Measurements from ENCODE around the gene SENP3. TPM values are rescaled to one million over a fixed set of nuclear protein-coding genes. Genes with fewer than 3 reads are reported as not detected.

Gene SENP3
- total and polyA plus RNA-seq, 5 donors from 2014 or later, result 10.1 to 30.7 (median 12.3) TPM

GRCh38 chr17:7530023-7530900, 31.5 kb upstream of the SENP3 start:
- ATAC-seq (ENCODE audit: low read depth in 2 of 2), result no peak
- peaks cover 5% of the 10 kb centered on the region for H3K27me3 Mint-ChIP-seq

GRCh38 chr17:7538050-7538449, 23.7 kb upstream of the SENP3 start:
- H3K9me3 ChIP-seq (ENCODE audit: control insufficient read depth in 2 of 2, low read length in 2 of 2), result peaks cover 0 to 6% of the 10 kb centered on the region in 2 experiments
- no peaks in the 10 kb centered on the region for H3K36me3 ChIP-seq (ENCODE audit: control insufficient read depth, insufficient read depth, low read length)
- no peak overlapping the region for H3K4me3 ChIP-seq (ENCODE audit: low read depth, low read length)
- Mint-ChIP-seq H3K36me3 (peaks cover 4% of the 10 kb centered on the region), H3K27me3 (peaks cover 3% of the 10 kb centered on the region), H3K9me3 (no peaks in the 10 kb centered on the region), H3K4me3 (no peak overlapping the region), H3K4me1 (no peaks in the 10 kb centered on the region), H3K27ac (no peak overlapping the region)
- ATAC-seq (ENCODE audit: low read depth in 2 of 2), result no peak
- no peaks in the 10 kb centered on the region for H3K27me3 ChIP-seq (ENCODE audit: control insufficient read depth, insufficient read depth, low read length)
- no peak for DNase-seq
- no peaks in the 10 kb centered on the region for H3K4me1 ChIP-seq (ENCODE audit: control insufficient read depth, insufficient read depth, low read length, poor library complexity, severe bottlenecking)
- H3K27ac ChIP-seq (ENCODE audit: insufficient read depth, low read length, poor library complexity, severe bottlenecking), result no peak overlapping the region

More at GRCh38 chr17:7530023-7530900, 31.5 kb upstream of the SENP3 start:
- Mint-ChIP-seq H3K36me3 (no peaks in the 10 kb centered on the region), H3K4me1 (no peaks in the 10 kb centered on the region), H3K4me3 (no peak overlapping the region), H3K9me3 (peaks cover 0 to 14% (median 1%) of the 10 kb centered on the region in 7 donors), H3K27ac (no peak overlapping the region)
- no peak overlapping the region for H3K4me3 ChIP-seq (ENCODE audit: low read depth, low read length)
- H3K4me1 ChIP-seq (ENCODE audit: control insufficient read depth, insufficient read depth, low read length, poor library complexity, severe bottlenecking), result no peaks in the 10 kb centered on the region
- H3K36me3 ChIP-seq (ENCODE audit: control insufficient read depth, insufficient read depth, low read length), result no peaks in the 10 kb centered on the region
- no peaks in the 10 kb centered on the region for H3K27me3 ChIP-seq (ENCODE audit: control insufficient read depth, insufficient read depth, low read length)
- no peak for DNase-seq
- peaks cover 0 to 8% of the 10 kb centered on the region in 2 experiments for H3K9me3 ChIP-seq (ENCODE audit: control insufficient read depth in 2 of 2, low read length in 2 of 2)
- no peak overlapping the region for H3K27ac ChIP-seq (ENCODE audit: insufficient read depth, low read length, poor library complexity, severe bottlenecking)

- Histone ChIP-seq H3K4me1 (ENCODE audit: control insufficient read depth, insufficient read depth, low read length, poor library complexity, severe bottlenecking) (no peaks in the 10 kb centered on the region), H3K27ac (ENCODE audit: insufficient read depth, low read length, poor library complexity, severe bottlenecking) (no peak overlapping the region), H3K9me3 (ENCODE audit: control insufficient read depth in 2 of 2, low read length in 2 of 2) (peaks cover 0 to 6% of the 10 kb centered on the region in 2 experiments), H3K4me3 (ENCODE audit: low read depth, low read length) (no peak overlapping the region), H3K36me3 (ENCODE audit: control insufficient read depth, insufficient read depth, low read length) (no peaks in the 10 kb centered on the region), H3K27me3 (ENCODE audit: control insufficient read depth, insufficient read depth, low read length) (no peaks in the 10 kb centered on the region)
- DNase-seq (no peak), ATAC-seq (ENCODE audit: low read depth in 2 of 2) (no peak)
- no peaks in the 10 kb centered on the region for H3K9me3 Mint-ChIP-seq
- no peak overlapping the region for H3K4me3 Mint-ChIP-seq
- peaks cover 10% of the 10 kb centered on the region for H3K27me3 Mint-ChIP-seq
- H3K27ac Mint-ChIP-seq, result no peak overlapping the region
- H3K4me1 Mint-ChIP-seq, result peaks cover 0 to 5% (median 0%) of the 10 kb centered on the region in 4 donors
- peaks cover 4% of the 10 kb centered on the region for H3K36me3 Mint-ChIP-seq
Measured at GRCh38 chr17:7538891-7539545, 22.7 kb upstream of the SENP3 start.

GRCh38 chr17:7541074-7541621, 20.6 kb upstream of the SENP3 start:
- Histone ChIP-seq H3K4me1 (ENCODE audit: control insufficient read depth, insufficient read depth, low read length, poor library complexity, severe bottlenecking) (no peaks in the 10 kb centered on the region), H3K27ac (ENCODE audit: insufficient read depth, low read length, poor library complexity, severe bottlenecking) (no peak overlapping the region), H3K4me3 (ENCODE audit: low read depth, low read length) (no peak overlapping the region), H3K36me3 (ENCODE audit: control insufficient read depth, insufficient read depth, low read length) (no peaks in the 10 kb centered on the region), H3K9me3 (ENCODE audit: control insufficient read depth in 2 of 2, low read length in 2 of 2) (peaks cover 0 to 6% of the 10 kb centered on the region in 2 experiments), H3K27me3 (ENCODE audit: control insufficient read depth, insufficient read depth, low read length) (no peaks in the 10 kb centered on the region)
- Mint-ChIP-seq H3K27me3 (peaks cover 10% of the 10 kb centered on the region), H3K36me3 (peaks cover 4% of the 10 kb centered on the region), H3K27ac (no peak overlapping the region), H3K9me3 (no peaks in the 10 kb centered on the region), H3K4me3 (no peak overlapping the region), H3K4me1 (peaks cover 0 to 5% (median 0%) of the 10 kb centered on the region in 4 donors)
- ATAC-seq (ENCODE audit: low read depth in 2 of 2) (no peak), DNase-seq (no peak)

GRCh38 chr17:7544911-7545310, 16.8 kb upstream of the SENP3 start:
- no peaks in the 10 kb centered on the region for H3K36me3 ChIP-seq (ENCODE audit: control insufficient read depth, insufficient read depth, low read length)
- no peak overlapping the region for H3K4me3 Mint-ChIP-seq
- H3K4me3 ChIP-seq (ENCODE audit: low read depth, low read length), result no peak overlapping the region
- no peak for ATAC-seq (ENCODE audit: low read depth in 2 of 2)
- H3K9me3 ChIP-seq (ENCODE audit: control insufficient read depth in 2 of 2, low read length in 2 of 2), result no peaks in the 10 kb centered on the region
- H3K27ac ChIP-seq (ENCODE audit: insufficient read depth, low read length, poor library complexity, severe bottlenecking), result no peak overlapping the region
- no peaks in the 10 kb centered on the region for H3K9me3 Mint-ChIP-seq
- DNase-seq, result no peak
- peaks cover 14% of the 10 kb centered on the region for H3K4me1 ChIP-seq (ENCODE audit: control insufficient read depth, insufficient read depth, low read length, poor library complexity, severe bottlenecking)
- peaks cover 0 to 23% (median 16%) of the 10 kb centered on the region in 4 donors for H3K4me1 Mint-ChIP-seq
- peaks cover 10% of the 10 kb centered on the region for H3K27me3 Mint-ChIP-seq
- no peak overlapping the region for H3K27ac Mint-ChIP-seq
- H3K27me3 ChIP-seq (ENCODE audit: control insufficient read depth, insufficient read depth, low read length), result no peaks in the 10 kb centered on the region
- H3K36me3 Mint-ChIP-seq, result peaks cover 4% of the 10 kb centered on the region

GRCh38 chr17:7548585-7549400, 12.9 kb upstream of the SENP3 start, which contains the start of gene TNFSF12:
Gene TNFSF12 (plus strand): TSS chr17:7549058. CDS start chr17:7549154, 96 bp downstream.
- Mint-ChIP-seq H3K36me3 (peaks cover 13% of the 10 kb centered on the region), H3K4me1 (peaks cover 5 to 60% (median 45%) of the 10 kb centered on the region in 4 donors), H3K9me3 (no peaks in the 10 kb centered on the region), H3K27me3 (peaks cover under 1% of the 10 kb centered on the region), H3K27ac (peak within 1 kb of the TSS; percentile 90 to 97 (median 97)), H3K4me3 (peak within 1 kb of the TSS; percentile 90 to 97 (median 92))
- Histone ChIP-seq H3K36me3 (ENCODE audit: control insufficient read depth, insufficient read depth, low read length) (no peaks in the 10 kb centered on the region), H3K9me3 (ENCODE audit: control insufficient read depth in 2 of 2, low read length in 2 of 2) (no peaks in the 10 kb centered on the region), H3K27ac (ENCODE audit: insufficient read depth, low read length, poor library complexity, severe bottlenecking) (peak within 1 kb of the TSS; percentile 69), H3K27me3 (ENCODE audit: control insufficient read depth, insufficient read depth, low read length) (no peaks in the 10 kb centered on the region), H3K4me1 (ENCODE audit: control insufficient read depth, insufficient read depth, low read length, poor library complexity, severe bottlenecking) (peaks cover 48% of the 10 kb centered on the region), H3K4me3 (ENCODE audit: low read depth, low read length) (peak within 1 kb of the TSS; percentile 84)
- ATAC-seq (ENCODE audit: low read depth in 2 of 2) (peak; percentile 35 to 42), DNase-seq (peak; percentile 46 to 80 (median 56))

Measured in CD4-positive, CD25-positive, alpha-beta regulatory T cell (primary cell).